ENCODE data around the gene RYK. TPM values are rescaled to one million over a fixed set of nuclear protein-coding genes. Genes with fewer than 3 reads are reported as not detected.

The RYK gene
- total and polyA plus RNA-seq, 2 donors (not counting 1 experiment from before 2014, with no cell fraction given): 60.6 to 112 TPM

GRCh38 chr3:134161898-134162615, 88.6 kb downstream of the RYK start:
- Histone ChIP-seq H3K9ac (ENCODE audit: insufficient read depth, low read length) (no peak overlapping the region), H3K4me3 (replicated peaks in 1 of 4; ENCODE audit: control extremely low read depth in 1 of 4, insufficient read depth in 1 of 4, low read depth in 3 of 4, low read length in 4 of 4) (no peak overlapping the region), H2AFZ (ENCODE audit: low read length) (no peak overlapping the region), H3K36me3 (ENCODE audit: control insufficient read depth, insufficient read depth, low read length) (peaks cover 6% of the 10 kb centered on the region), H3K27me3 (ENCODE audit: control insufficient read depth, insufficient read depth, low read length) (no peaks in the 10 kb centered on the region), H3K4me2 (ENCODE audit: extremely low read depth, insufficient read depth, low read length) (no peak overlapping the region), H3K4me1 (ENCODE audit: control insufficient read depth, extremely low read depth, insufficient read depth, low read length) (no peaks in the 10 kb centered on the region), H4K20me1 (ENCODE audit: control insufficient read depth, extremely low read depth, insufficient read depth, low read length) (no peaks in the 10 kb centered on the region), H3K27ac (ENCODE audit: insufficient read depth, low read length) (no peak overlapping the region), H3K9me3 (ENCODE audit: control insufficient read depth, insufficient read depth, low read depth, low read length) (no peaks in the 10 kb centered on the region), H3K79me2 (ENCODE audit: control insufficient read depth, insufficient read depth, low read length) (no peaks in the 10 kb centered on the region)
- no peak for DNase-seq (ENCODE audit: low read depth in 2 of 2)
- TF ChIP-seq EZH2 (IDR thresholded peaks at IDR 0.05; ENCODE audit: low read length, missing control alignments): no peak
- TF ChIP-seq CTCF (conservative IDR thresholded peaks at IDR 0.05 in 1 of 2, IDR thresholded peaks at IDR 0.05 in 1 of 2; ENCODE audit: low read depth in 1 of 2, low read length in 2 of 2): no peak

GRCh38 chr3:134155446-134155845, 95.2 kb downstream of the RYK start:
- Histone ChIP-seq H3K4me3 (replicated peaks in 1 of 4; ENCODE audit: control extremely low read depth in 1 of 4, insufficient read depth in 1 of 4, low read depth in 3 of 4, low read length in 4 of 4) (no peak overlapping the region), H3K27ac (ENCODE audit: insufficient read depth, low read length) (no peak overlapping the region), H3K9me3 (ENCODE audit: control insufficient read depth, insufficient read depth, low read depth, low read length) (no peaks in the 10 kb centered on the region), H3K4me1 (ENCODE audit: control insufficient read depth, extremely low read depth, insufficient read depth, low read length) (no peaks in the 10 kb centered on the region), H3K9ac (ENCODE audit: insufficient read depth, low read length) (no peak overlapping the region), H3K79me2 (ENCODE audit: control insufficient read depth, insufficient read depth, low read length) (no peaks in the 10 kb centered on the region), H3K27me3 (ENCODE audit: control insufficient read depth, insufficient read depth, low read length) (no peaks in the 10 kb centered on the region), H3K4me2 (ENCODE audit: extremely low read depth, insufficient read depth, low read length) (no peak overlapping the region), H4K20me1 (ENCODE audit: control insufficient read depth, extremely low read depth, insufficient read depth, low read length) (no peaks in the 10 kb centered on the region), H3K36me3 (ENCODE audit: control insufficient read depth, insufficient read depth, low read length) (peaks cover 12% of the 10 kb centered on the region), H2AFZ (ENCODE audit: low read length) (no peak overlapping the region)
- no peak for TF ChIP-seq EZH2 (IDR thresholded peaks at IDR 0.05; ENCODE audit: low read length, missing control alignments)
- TF ChIP-seq CTCF (conservative IDR thresholded peaks at IDR 0.05 in 1 of 2, IDR thresholded peaks at IDR 0.05 in 1 of 2; ENCODE audit: low read depth in 1 of 2, low read length in 2 of 2): no peak
- DNase-seq (ENCODE audit: low read depth in 2 of 2): no peak

- H2AFZ ChIP-seq (ENCODE audit: low read length): no peak overlapping the region
- no peak overlapping the region for H3K4me2 ChIP-seq (ENCODE audit: extremely low read depth, insufficient read depth, low read length)
- no peaks in the 10 kb centered on the region for H4K20me1 ChIP-seq (ENCODE audit: control insufficient read depth, extremely low read depth, insufficient read depth, low read length)
- H3K36me3 ChIP-seq (ENCODE audit: control insufficient read depth, insufficient read depth, low read length): peaks cover 10% of the 10 kb centered on the region
- no peak overlapping the region for H3K4me3 ChIP-seq (replicated peaks in 1 of 4; ENCODE audit: control extremely low read depth in 1 of 4, insufficient read depth in 1 of 4, low read depth in 3 of 4, low read length in 4 of 4)
- H3K27me3 ChIP-seq (ENCODE audit: control insufficient read depth, insufficient read depth, low read length): no peaks in the 10 kb centered on the region
- no peaks in the 10 kb centered on the region for H3K4me1 ChIP-seq (ENCODE audit: control insufficient read depth, extremely low read depth, insufficient read depth, low read length)
- H3K9ac ChIP-seq (ENCODE audit: insufficient read depth, low read length): no peak overlapping the region
- no peak overlapping the region for H3K27ac ChIP-seq (ENCODE audit: insufficient read depth, low read length)
- no peaks in the 10 kb centered on the region for H3K9me3 ChIP-seq (ENCODE audit: control insufficient read depth, insufficient read depth, low read depth, low read length)
- no peak for TF ChIP-seq CTCF (conservative IDR thresholded peaks at IDR 0.05 in 1 of 2, IDR thresholded peaks at IDR 0.05 in 1 of 2; ENCODE audit: low read depth in 1 of 2, low read length in 2 of 2)
- no peak for TF ChIP-seq EZH2 (IDR thresholded peaks at IDR 0.05; ENCODE audit: low read length, missing control alignments)
- H3K79me2 ChIP-seq (ENCODE audit: control insufficient read depth, insufficient read depth, low read length): no peaks in the 10 kb centered on the region
- no peak for DNase-seq (ENCODE audit: low read depth in 2 of 2)
Measured at GRCh38 chr3:134153761-134154160, 96.9 kb downstream of the RYK start.
